GM21717 (cell line): ENCODE results near the gene ZG16.
A peak's percentile ranks its signal among the peaks of the same experiment; 100 is the strongest.
"Not testable (repeated sequence)": the region's sequence is repeated elsewhere in the genome, so short reads cannot be mapped to it uniquely, and the experiment has no call there.

Experiments used
- ATAC-seq: cut with Tn5 transposase; IDR thresholded peaks from one replicate; pipeline ENCODE4 v1.9.1; 2021; ENCODE audit warnings: mild to moderate bottlenecking, moderate library complexity; ENCODE audit not compliant: unreplicated experiment

The ZG16 gene

GRCh38 chr16:29783094-29783953 is 5.3 kb downstream of the ZG16 start:
- not testable (repeated sequence) for ATAC-seq

DNA sequence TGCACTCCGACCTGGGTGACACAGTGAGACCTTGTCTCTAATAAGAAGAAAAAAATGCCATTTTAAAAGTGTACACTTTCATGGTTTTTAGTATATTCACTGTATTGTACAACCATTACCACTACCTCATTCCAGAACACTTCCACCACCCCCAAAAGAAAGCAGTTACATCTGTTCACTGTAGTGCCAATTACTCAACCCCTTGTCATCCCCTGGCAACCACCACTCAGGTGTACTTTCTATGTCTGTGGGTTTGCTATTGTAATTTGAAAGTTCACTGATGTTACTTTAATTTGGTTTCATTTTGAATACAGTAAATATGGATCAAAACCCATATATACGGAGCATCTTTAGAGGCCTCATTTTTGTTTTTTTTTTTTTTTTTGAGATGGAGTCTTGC is 6.1 kb downstream of the ZG16 start:
- no peak for ATAC-seq

DNA sequence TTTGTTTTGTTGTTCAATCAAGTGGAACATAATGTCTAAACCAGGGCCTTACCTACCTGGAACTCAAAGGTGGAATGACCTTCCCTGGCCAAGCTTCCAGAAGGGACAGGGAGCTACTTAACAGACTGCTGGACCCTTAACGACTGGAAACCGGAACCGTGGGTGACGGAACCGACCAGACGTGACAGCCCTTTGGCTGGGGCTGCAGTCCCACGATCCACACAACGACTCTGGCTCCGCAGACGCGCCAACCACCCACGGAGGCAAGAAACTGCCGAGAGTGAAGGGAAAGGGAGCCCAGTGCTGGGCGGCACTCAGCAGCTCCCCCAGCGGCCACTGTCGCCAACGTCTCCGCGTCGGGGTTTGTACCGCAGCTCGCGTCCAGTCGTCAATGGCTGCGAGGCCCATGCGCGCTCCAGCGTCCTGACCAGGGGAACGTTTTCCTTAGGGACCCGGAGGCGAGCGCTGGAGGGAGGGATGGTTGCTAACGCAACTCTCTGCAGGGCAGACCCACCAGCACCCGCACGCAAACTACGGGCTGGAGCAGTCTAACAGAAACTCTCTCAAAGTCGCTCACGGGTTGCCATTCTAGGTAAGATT is 6.9 kb downstream of the ZG16 start:
- peak; percentile 47 for ATAC-seq

DNA sequence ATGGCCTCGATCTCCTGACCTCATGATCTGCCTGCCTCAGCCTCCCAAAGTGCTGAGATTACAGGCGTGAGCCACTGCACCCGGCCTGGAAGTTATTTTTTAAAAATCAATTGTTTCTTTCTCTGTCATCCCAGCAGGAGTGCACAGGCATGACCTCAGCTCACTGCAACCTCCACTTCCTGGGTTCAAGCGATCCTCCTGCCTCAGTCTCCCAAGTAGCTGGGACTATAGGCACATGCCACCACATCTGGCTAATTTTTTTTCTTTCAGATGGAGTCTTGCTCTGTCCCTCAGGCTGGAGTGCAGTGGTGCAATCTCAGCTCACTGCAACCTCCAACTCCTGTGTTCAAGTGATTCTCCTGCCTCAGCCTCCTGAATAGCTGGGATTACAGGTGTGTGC is 9.1 kb downstream of the ZG16 start:
- ATAC-seq: not testable (repeated sequence)

DNA sequence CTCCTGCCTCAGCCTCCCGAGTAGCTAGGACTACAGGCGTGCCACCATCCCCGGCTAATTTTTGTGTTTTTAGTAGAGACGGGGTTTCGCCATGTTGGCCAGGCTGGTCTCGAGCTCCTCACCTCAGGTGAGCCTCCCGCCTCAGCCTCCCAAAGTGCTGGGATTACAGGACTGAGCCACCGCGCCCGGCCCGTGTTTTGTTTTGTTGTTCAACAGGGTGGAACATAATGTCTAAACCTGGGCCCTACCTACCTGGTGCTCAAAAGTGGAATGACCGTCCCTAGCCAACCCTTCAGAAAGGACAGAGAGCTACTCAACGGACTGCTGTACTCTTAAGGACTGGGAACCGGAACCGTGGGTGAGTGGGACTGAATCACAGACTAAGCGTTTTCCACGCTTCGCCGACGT is 11.7 kb downstream of the ZG16 start:
- ATAC-seq: no peak

DNA sequence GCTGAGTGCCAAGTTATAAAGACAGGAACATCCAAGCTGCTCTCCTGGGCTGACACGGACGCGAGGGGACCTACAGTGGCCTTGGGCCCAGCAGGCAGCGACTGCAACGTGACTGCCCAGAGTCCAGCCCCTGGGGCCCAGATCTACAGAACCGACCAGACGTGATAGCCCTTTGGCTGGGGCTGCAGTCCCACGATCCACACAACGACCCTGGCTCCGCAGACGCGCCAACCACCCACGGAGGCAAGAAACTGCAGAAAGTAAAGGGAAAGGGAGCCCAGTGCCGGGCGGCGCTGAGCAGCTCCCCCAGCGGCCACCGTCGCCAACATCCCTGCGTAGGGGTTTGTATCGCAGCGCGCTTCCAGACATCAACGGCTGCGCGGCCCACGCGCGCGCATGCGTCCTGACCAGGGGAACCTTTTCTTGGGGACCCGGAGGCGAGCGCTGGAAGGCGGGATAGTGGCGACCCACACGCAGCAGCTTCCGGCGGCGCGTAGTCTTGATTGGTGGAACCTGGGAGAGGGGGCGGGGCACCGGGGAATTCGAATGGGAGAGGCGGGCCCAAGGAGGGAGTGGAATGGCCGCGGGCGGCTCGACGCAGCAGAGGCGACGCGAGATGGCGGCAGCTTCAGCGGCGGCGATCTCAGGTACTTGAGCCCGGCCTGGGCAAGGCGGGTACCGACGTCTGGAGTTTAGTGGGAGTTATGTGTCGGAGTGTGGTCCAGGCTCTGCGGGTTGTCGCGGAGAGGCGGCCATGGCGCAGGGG is 12.3 kb downstream of the ZG16 start, which contains the start of gene KIF22:
TSS of gene KIF22 (plus strand) at position 569 of the 766 bp plus-strand sequence. CDS start at position 578, 9 bp downstream.
- ATAC-seq: peak; percentile 76

- ATAC-seq: peak; percentile 29
These were observed 13.1 kb downstream of the ZG16 start for GRCh38 chr16:29790949-29791844.

DNA sequence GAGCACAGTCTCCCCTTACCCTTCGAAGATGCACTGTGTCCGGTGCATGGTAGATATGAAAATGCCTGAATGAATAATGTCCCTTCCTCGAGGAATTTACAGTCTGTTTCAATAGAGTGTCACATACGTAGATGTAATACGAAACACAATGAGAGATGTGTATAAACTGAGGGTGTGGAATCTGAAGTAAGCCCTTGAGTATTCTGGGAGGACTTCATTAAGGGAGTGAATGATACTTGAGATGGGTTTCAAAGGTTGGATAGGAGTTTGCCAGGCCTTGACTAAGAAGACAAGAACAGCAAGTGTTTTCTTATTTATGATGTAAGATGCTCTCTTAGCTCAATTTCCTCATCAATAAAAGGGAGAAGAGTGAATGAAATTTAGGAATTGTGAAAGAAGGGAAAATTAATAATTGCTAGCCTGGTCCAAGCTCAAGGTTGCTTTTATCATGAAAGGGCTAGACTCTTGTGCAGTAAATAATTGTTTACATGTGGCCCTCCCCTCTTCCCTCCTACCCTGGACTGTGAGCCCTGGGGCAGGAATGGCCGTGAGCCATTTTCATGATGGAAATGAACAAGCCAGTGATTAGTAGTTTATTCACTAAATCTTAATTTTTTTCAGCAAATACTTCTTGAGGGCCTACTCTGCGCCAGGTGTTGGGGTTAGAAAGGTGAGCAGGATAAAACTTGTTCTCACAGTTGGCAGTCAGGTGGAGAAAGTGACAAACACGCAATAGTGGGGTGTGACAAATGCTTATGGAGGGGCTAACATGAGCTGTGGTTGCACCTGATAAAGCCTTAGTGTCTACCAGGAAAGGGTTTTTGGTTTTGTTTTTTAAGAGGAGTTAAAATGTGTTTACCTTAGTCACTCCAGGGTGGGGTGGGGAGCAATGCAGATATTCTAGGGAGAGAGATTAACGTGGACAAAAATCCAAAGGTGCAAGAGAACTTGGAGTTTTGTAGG is 14.1 kb downstream of the ZG16 start:
- no peak for ATAC-seq

DNA sequence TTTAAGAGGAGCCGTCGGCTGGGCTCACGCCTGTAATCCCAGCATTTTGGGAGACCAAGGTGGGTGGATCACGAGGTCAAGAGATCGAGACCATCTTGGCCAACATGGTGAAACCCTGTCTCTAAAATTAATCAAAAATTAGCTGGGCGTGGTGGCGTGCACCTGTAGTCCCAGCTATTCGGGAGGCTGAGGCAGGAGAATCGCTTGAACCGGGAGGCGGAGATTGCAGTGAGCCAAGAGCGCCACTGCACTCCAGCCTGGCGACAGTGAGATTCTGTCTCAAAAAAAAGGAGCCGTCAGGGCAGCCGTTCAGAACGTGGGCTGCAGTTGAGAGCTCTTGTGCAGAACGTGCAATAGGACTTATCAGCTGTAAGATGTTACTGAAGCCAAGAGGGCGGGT is 15.1 kb downstream of the ZG16 start:
- not testable (repeated sequence) for ATAC-seq

DNA sequence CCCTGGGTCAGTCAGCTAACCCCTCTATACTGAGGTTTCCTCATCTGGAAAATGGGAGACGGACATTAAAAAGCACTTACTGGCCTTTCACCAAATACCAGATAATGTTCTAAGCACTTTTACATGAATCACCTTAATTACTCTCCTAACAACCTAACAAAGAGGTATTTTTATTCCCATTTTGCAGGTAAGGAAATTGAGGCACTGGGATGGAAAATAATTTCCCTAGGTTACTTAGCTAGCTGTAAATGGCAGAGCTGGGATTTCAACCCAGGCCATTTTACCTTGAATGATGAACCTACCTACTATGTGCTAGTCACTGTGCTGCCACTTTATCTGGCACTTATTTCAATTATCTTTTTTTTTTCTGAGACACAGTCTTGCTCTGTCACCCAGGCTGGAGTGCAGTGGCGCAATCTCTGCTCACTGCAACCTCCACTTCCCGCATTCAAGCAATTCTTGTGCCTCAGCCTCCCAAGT is 16.2 kb downstream of the ZG16 start:
- ATAC-seq: no peak

DNA sequence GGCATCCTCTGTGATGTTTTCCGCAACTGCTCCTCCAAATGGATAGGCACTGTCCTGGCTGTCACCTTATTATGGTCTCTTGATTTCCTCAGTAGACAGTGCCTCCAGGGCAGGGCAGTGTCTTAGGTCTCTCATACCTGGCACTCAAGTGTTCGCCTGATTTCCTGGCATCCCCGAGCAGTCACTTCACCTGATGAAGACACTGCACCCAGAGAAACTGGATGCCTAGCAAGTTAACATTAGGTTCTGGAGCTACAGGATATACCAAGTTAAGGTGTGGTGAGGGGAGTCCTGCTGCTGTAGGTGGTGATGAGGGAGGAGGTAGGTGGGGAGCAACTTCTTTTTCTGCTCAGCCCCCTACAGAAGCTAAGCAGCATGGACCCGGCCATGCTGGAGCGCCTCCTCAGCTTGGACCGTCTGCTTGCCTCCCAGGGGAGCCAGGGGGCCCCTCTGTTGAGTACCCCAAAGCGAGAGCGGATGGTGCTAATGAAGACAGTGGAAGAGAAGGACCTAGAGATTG is 24.4 kb downstream of the ZG16 start:
- ATAC-seq: no peak

GRCh38 chr16:29804020-29804419 is 26.0 kb downstream of the ZG16 start:
- ATAC-seq: no peak

GRCh38 chr16:29804455-29805231 is 26.6 kb downstream of the ZG16 start:
- ATAC-seq: peak; percentile 0

DNA sequence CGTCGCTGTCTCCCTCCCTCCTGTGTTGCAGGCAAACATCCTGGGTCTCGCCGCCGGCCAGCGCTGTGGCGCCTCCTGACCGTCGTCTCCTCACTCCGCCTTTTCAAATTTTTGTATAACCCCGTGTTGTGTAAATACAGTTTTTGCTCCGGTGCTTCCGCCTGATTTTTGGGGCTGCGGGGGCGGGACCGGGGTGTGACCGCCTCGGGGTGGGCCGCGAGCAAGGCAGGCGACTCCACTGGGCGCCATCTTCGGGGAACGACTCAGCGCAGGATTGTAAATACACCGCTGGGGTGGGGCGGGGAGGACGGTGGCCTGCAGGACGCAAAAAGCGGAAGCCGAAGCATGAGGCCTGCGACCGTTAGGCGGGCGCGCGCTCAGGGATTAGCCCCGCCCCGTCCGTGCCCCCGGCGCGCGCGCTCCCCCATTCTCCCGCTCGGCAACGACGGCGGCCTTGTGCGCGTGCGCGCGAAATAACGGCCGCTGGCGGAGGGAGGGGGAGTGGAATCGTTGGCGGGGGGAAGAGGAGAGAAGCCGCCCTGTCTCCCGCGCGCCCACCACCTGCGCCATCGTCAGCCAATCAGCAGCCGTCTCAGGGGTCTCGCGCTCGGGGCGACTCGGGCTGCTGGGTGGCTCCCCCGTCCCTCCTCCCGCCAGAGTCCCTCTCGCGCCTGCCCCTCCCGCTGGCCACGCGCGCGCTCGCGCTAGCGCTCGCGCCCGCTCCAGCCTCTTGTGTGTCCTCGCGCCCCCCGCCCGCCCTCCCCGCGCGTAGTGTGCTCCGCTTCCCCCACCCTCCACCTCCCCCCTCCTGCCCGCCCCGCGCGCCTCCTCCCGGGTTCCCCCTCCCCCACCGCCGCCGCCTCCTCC is 27.4 kb downstream of the ZG16 start:
- ATAC-seq: peak; percentile 39

GRCh38 chr16:29806099-29806579 is 28.1 kb downstream of the ZG16 start, which contains the start of gene MAZ:
Gene MAZ, plus strand, starts transcription at chr16:29806529. Its CDS starts 173 bp downstream, at chr16:29806702.
- ATAC-seq: no peak

GRCh38 chr16:29806641-29807425 is 28.8 kb downstream of the ZG16 start:
- ATAC-seq: peak; percentile 0
